ENCODE results near the gene PLEKHM3.

DNA sequence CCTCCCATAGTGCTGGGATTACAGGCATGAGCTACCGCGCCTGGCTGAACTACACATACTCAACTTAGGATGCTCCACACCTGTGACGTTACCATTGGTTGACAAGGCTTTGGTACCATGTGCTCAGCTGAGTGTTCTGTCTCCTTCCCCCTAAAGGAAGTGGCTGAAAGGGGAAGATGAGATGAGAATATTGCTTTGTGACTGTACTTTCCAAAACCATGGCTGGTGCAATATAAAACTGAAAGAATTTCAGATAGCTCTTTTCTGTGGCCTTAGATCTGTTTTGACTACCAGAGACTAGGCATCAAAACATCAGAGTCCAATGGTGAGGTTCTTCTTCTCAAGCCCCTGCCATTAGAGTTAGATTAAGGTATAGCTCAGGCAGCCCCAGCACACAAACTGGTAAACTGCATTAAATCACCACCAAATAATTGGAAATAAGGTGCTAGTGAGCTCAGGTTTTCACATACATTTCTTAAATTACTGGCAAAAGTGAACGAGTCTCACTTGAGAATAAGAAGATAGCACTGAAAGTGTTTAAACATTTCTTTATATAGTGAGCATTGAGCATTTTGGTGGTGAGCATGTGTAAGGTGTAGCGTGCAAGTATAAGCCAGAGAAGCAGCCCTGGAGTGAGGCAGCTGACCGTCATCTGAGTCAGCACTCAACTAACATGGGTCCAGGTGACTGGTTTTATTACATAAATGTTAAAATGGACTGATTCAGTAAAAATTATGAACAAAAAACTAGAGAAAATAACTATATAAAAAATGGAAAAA is 142.1 kb downstream of the PLEKHM3 start:
- TF ChIP-seq, protein P1, sequence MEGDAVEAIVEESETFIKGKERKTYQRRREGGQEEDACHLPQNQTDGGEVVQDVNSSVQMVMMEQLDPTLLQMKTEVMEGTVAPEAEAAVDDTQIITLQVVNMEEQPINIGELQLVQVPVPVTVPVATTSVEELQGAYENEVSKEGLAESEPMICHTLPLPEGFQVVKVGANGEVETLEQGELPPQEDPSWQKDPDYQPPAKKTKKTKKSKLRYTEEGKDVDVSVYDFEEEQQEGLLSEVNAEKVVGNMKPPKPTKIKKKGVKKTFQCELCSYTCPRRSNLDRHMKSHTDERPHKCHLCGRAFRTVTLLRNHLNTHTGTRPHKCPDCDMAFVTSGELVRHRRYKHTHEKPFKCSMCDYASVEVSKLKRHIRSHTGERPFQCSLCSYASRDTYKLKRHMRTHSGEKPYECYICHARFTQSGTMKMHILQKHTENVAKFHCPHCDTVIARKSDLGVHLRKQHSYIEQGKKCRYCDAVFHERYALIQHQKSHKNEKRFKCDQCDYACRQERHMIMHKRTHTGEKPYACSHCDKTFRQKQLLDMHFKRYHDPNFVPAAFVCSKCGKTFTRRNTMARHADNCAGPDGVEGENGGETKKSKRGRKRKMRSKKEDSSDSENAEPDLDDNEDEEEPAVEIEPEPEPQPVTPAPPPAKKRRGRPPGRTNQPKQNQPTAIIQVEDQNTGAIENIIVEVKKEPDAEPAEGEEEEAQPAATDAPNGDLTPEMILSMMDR (IDR thresholded peaks at IDR 0.05; ENCODE audit: low read depth, low read length) = no peak
- TF ChIP-seq EZH2phosphoT487 (IDR thresholded peaks at IDR 0.05; ENCODE audit: low read depth) = no peak

Measured in OCI-LY3 (cell line).